HCT116 (cell line): Measurements from ENCODE around the gene HSPA12B. TPM values are rescaled to one million over a fixed set of nuclear protein-coding genes. Genes with fewer than 3 reads are reported as not detected.

Experiments used
- ATAC-seq: fragments of 200-7000 bp; cut with Tn5 transposase; 2 replicates; pipeline ENCODE4 v1.9.1; 2020; ENCODE audit warnings: mild to moderate bottlenecking, moderate library complexity
- BruUV-seq: library from RNA; stranded (reverse); fragments of 400-500 nt; replicated peaks from 2 replicates; lab custom pipeline; 2021; lab: Mats Ljungman, UMichigan
- CTCF ChIA-PET: fragments of 300-600 bp; sonication (Branson Sonifier 250); formaldehyde crosslinking; loops from one replicate; lab custom pipeline; 2021; ENCODE audit warnings: antibody characterized with exemption; lab: Charles Lee
- POLR2A ChIA-PET: fragments of 300-600, 350-600 bp; sonication (Branson Sonifier 250); formaldehyde crosslinking; loops from one replicate; lab custom pipeline; 2021; ENCODE audit warnings: antibody characterized with exemption; lab: Charles Lee
- RAD21 ChIA-PET, 2 experiments: fragments of 300-600 bp; sonication (Branson Sonifier 250); formaldehyde crosslinking; loops; one replicate each; lab custom pipeline; 2023; ENCODE audit warnings: low total read pairs in 2 of 2; ENCODE audit not compliant: uncharacterized antibody in 2 of 2, unreplicated experiment in 2 of 2, low non-redundant PET in 1 of 2; lab: Charles Lee
- DNase-seq: peaks from one replicate; pipeline ENCODE4 v3.0.0-alpha.2; 2010; ENCODE audit warnings: low read depth, low spot score
- H2AFZ ChIP-seq: fragments of 200-600 bp; shearing (Covaris generic), sonication (generic); 2 replicates; pipeline ENCODE4 v1.6.1; 2017; ENCODE audit warnings: low read depth, mixed run types, mixed read lengths, antibody characterized with exemption, low read length; ENCODE audit not compliant: poor library complexity, severe bottlenecking
- H3K27ac ChIP-seq: 2 replicates; pipeline ENCODE4 v1.5.1; 2012; ENCODE audit warnings: low read depth, low read length
- H3K27me3 ChIP-seq: fragments of 200-600 bp; sonication (generic); 2 replicates; pipeline ENCODE4 v1.6.1; 2016; ENCODE audit warnings: mixed run types, low read length, mixed read lengths; ENCODE audit not compliant: insufficient read depth
- H3K36me3 ChIP-seq, 2 experiments: fragments of 200-500 bp in 1 of 2; fragments of 200-600 bp in 1 of 2; sonication (Bioruptor generic) in 1 of 2; sonication (generic) in 1 of 2; 2 replicates each; pipeline versions ENCODE4 v1.5.1 to v1.6.1; 2014 to 2016; ENCODE audit warnings: low read length in 2 of 2, inconsistent platforms in 1 of 2, mixed read lengths in 1 of 2, mixed run types in 1 of 2; ENCODE audit not compliant: insufficient read depth in 2 of 2, control insufficient read depth in 1 of 2
- H3K4me1 ChIP-seq, 2 experiments: fragments of 200-600 bp in 1 of 2; sonication (generic) in 1 of 2; 2 replicates each; pipeline versions ENCODE4 v1.5.1 to v1.6.1; 2012 to 2017; ENCODE audit warnings: low read length in 2 of 2, inconsistent platforms in 1 of 2, mild to moderate bottlenecking in 1 of 2, mixed read lengths in 1 of 2, mixed run types in 1 of 2, moderate library complexity in 1 of 2; ENCODE audit not compliant: insufficient read depth in 2 of 2, control insufficient read depth in 1 of 2
- H3K4me2 ChIP-seq: fragments of 200-600 bp; sonication (generic); 2 replicates; pipeline ENCODE4 v1.6.1; 2017; ENCODE audit warnings: mixed run types, low read length, mixed read lengths
- H3K4me3 ChIP-seq, 2 experiments: fragments of 200-600 bp in 1 of 2; sonication (generic) in 1 of 2; replicated peaks in 1 of 2; 2 replicates each; pipeline ENCODE4 v1.5.1; 2011 to 2016; ENCODE audit warnings: low read length in 2 of 2, control low read depth in 1 of 2, low read depth in 1 of 2, mild to moderate bottlenecking in 1 of 2, mixed read lengths in 1 of 2, mixed run types in 1 of 2
- H3K79me2 ChIP-seq: fragments of 200-600 bp; sonication (generic); 2 replicates; pipeline ENCODE4 v1.6.1; 2017; ENCODE audit warnings: mild to moderate bottlenecking, mixed run types, low read length, moderate library complexity, mixed read lengths; ENCODE audit not compliant: insufficient read depth
- H3K9ac ChIP-seq: fragments of 200-600 bp; sonication (generic); 2 replicates; pipeline ENCODE4 v1.6.1; 2016; ENCODE audit warnings: low read length, mixed read lengths
- H3K9me2 ChIP-seq: fragments of 200-600 bp; sonication (generic), shearing (Covaris generic); 2 replicates; pipeline ENCODE4 v1.6.1; 2017; ENCODE audit warnings: mixed run types, mild to moderate bottlenecking, moderate library complexity; ENCODE audit not compliant: insufficient read depth
- H3K9me3 ChIP-seq, 2 experiments: fragments of 200-500 bp in 1 of 2; fragments of 200-600 bp in 1 of 2; sonication (Bioruptor generic) in 1 of 2; sonication (generic) in 1 of 2; 2 replicates each; pipeline ENCODE4 v1.6.1; 2014 to 2017; ENCODE audit warnings: low read length in 2 of 2, mixed read lengths in 2 of 2, inconsistent platforms in 1 of 2, low read depth in 1 of 2, mild to moderate bottlenecking in 1 of 2, mixed run types in 1 of 2, moderate library complexity in 1 of 2; ENCODE audit not compliant: control insufficient read depth in 1 of 2, insufficient read depth in 1 of 2
- H4K20me1 ChIP-seq: fragments of 200-600 bp; sonication (generic), shearing (Covaris generic); 2 replicates; pipeline ENCODE4 v1.6.1; 2017; ENCODE audit warnings: mixed run types, mild to moderate bottlenecking, moderate library complexity; ENCODE audit not compliant: insufficient read depth
- CEBPB ChIP-seq: IDR thresholded peaks from 2 replicates; pipeline ENCODE4 v1.6.1; 2012; ENCODE audit warnings: low read depth
- EGR1 ChIP-seq: IDR thresholded peaks from 2 replicates; pipeline ENCODE4 v1.6.1; 2012; ENCODE audit warnings: low read depth
- FOSL1 ChIP-seq: IDR thresholded peaks from 2 replicates; pipeline ENCODE4 v1.6.1; 2012; ENCODE audit warnings: low read depth
- JUND ChIP-seq: IDR thresholded peaks from 2 replicates; pipeline ENCODE4 v1.6.1; 2012
- POLR2AphosphoS5 ChIP-seq: IDR thresholded peaks from 2 replicates; pipeline ENCODE4 v1.6.1; 2011; ENCODE audit warnings: mild to moderate bottlenecking, low read depth, low read length, moderate library complexity
- RAD21 ChIP-seq: IDR thresholded peaks from 2 replicates; pipeline ENCODE4 v1.6.1; 2012; ENCODE audit warnings: low read depth, mild to moderate bottlenecking
- SRF ChIP-seq: IDR thresholded peaks from 2 replicates; pipeline ENCODE4 v1.6.1; 2012; ENCODE audit warnings: low read depth
- TCF7L2 ChIP-seq: IDR thresholded peaks from 2 replicates; pipeline ENCODE4 v1.7.0; 2011; ENCODE audit warnings: borderline replicate concordance, inconsistent platforms; ENCODE audit not compliant: insufficient read depth, insufficient read length; ENCODE audit errors: extremely low read depth
- YY1 ChIP-seq: IDR thresholded peaks from 2 replicates; pipeline ENCODE4 v1.6.1; 2011; ENCODE audit warnings: low read length, low read depth, moderate library complexity, mild to moderate bottlenecking; ENCODE audit not compliant: insufficient replicate concordance; ENCODE audit errors: extremely low read depth
- intact Hi-C: fragments of 100-400 bp; cut with micrococcal nuclease; formaldehyde crosslinking; loops from 2 replicates; pipeline ENCODE4 v1.10.0; 2022
- total RNA-seq: library from RNA; stranded (reverse); gene quantifications from one replicate; pipeline ENCODE4 v1.2.1, GENCODE V29; 2021; ENCODE audit not compliant: unreplicated experiment
- TF ChIP-seq, protein P1 (sequence below), 3 experiments: fragments of 200-600 bp in 1 of 3; sonication (generic) in 1 of 3; IDR thresholded peaks in 2 of 3; conservative IDR thresholded peaks in 1 of 3; 2 replicates each; pipeline ENCODE4 v1.5.1; 2012 to 2017; ENCODE audit warnings: low read depth in 2 of 3, low read length in 2 of 3, antibody characterized with exemption in 1 of 3, borderline replicate concordance in 1 of 3, control low read depth in 1 of 3, mild to moderate bottlenecking in 1 of 3, mixed read lengths in 1 of 3, mixed run types in 1 of 3, moderate library complexity in 1 of 3; ENCODE audit not compliant: insufficient read depth in 1 of 3
- TF ChIP-seq, protein P2 (sequence below): IDR thresholded peaks from 2 replicates; pipeline ENCODE4 v1.6.1; 2011; ENCODE audit warnings: mild to moderate bottlenecking, low read length, moderate library complexity; ENCODE audit not compliant: insufficient replicate concordance; ENCODE audit errors: extremely low read depth
- TF ChIP-seq, protein P3 (sequence below): IDR thresholded peaks from 2 replicates; pipeline ENCODE4 v1.6.1; 2012

The HSPA12B gene
- total RNA-seq, 1 experiment from 2014 or later, result not detected

- H3K36me3 ChIP-seq, result peaks cover 32 to 51% of the 10 kb centered on the region in 2 experiments
- no peaks in the 10 kb centered on the region for H3K27me3 ChIP-seq
- H3K79me2 ChIP-seq, result peaks cover 65% of the 10 kb centered on the region
- peak overlapping the region; percentile 97 for H3K27ac ChIP-seq
- BruUV-seq, result no TSS peak
- ATAC-seq (no peak), DNase-seq (no peak)
- CTCF ChIA-PET, result no interaction called here
- H3K9me2 ChIP-seq, result no peaks in the 10 kb centered on the region
- no peaks in the 10 kb centered on the region for H3K9me3 ChIP-seq
- RAD21 ChIA-PET, result no interaction called here
- H2AFZ ChIP-seq, result no peak overlapping the region
- POLR2A ChIA-PET, result no interaction called here
- H4K20me1 ChIP-seq, result no peaks in the 10 kb centered on the region
- intact Hi-C loops, result no loop called here
- H3K4me2 ChIP-seq, result peak overlapping the region; percentile 94
- H3K4me3 ChIP-seq, result peak overlapping the region; percentile 66 to 80
- no peak for TF ChIP-seq CEBPB
- TF ChIP-seq EGR1, result no peak
- TF ChIP-seq JUND, result no peak
- no peak for TF ChIP-seq TCF7L2
- TF ChIP-seq YY1, result no peak
- TF ChIP-seq SRF, result no peak
- no peak for TF ChIP-seq RAD21
- TF ChIP-seq, protein P1, sequence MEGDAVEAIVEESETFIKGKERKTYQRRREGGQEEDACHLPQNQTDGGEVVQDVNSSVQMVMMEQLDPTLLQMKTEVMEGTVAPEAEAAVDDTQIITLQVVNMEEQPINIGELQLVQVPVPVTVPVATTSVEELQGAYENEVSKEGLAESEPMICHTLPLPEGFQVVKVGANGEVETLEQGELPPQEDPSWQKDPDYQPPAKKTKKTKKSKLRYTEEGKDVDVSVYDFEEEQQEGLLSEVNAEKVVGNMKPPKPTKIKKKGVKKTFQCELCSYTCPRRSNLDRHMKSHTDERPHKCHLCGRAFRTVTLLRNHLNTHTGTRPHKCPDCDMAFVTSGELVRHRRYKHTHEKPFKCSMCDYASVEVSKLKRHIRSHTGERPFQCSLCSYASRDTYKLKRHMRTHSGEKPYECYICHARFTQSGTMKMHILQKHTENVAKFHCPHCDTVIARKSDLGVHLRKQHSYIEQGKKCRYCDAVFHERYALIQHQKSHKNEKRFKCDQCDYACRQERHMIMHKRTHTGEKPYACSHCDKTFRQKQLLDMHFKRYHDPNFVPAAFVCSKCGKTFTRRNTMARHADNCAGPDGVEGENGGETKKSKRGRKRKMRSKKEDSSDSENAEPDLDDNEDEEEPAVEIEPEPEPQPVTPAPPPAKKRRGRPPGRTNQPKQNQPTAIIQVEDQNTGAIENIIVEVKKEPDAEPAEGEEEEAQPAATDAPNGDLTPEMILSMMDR (IDR thresholded peaks at IDR 0.05 in 2 of 3, conservative IDR thresholded peaks at IDR 0.05 in 1 of 3; ENCODE audit: borderline replicate concordance in 1 of 3, insufficient read depth in 1 of 3, low read depth in 2 of 3, low read length in 2 of 3), result no peak
- no peak for TF ChIP-seq FOSL1
- TF ChIP-seq POLR2AphosphoS5, result no peak
- TF ChIP-seq, protein P2, sequence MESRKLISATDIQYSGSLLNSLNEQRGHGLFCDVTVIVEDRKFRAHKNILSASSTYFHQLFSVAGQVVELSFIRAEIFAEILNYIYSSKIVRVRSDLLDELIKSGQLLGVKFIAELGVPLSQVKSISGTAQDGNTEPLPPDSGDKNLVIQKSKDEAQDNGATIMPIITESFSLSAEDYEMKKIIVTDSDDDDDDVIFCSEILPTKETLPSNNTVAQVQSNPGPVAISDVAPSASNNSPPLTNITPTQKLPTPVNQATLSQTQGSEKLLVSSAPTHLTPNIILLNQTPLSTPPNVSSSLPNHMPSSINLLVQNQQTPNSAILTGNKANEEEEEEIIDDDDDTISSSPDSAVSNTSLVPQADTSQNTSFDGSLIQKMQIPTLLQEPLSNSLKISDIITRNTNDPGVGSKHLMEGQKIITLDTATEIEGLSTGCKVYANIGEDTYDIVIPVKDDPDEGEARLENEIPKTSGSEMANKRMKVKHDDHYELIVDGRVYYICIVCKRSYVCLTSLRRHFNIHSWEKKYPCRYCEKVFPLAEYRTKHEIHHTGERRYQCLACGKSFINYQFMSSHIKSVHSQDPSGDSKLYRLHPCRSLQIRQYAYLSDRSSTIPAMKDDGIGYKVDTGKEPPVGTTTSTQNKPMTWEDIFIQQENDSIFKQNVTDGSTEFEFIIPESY, result no peak
- TF ChIP-seq, protein P3, sequence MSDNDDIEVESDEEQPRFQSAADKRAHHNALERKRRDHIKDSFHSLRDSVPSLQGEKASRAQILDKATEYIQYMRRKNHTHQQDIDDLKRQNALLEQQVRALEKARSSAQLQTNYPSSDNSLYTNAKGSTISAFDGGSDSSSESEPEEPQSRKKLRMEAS, result no peak
- H3K9ac ChIP-seq, result peak overlapping the region; percentile 95
- H3K4me1 ChIP-seq, result peaks cover 25 to 61% of the 10 kb centered on the region in 2 experiments
Observed at GRCh38 chr20:3798373-3798768, 65.9 kb downstream of the HSPA12B start.
